GM23248 (cell line): Measurements from ENCODE around the gene RGS4.

Experiments
- EZH2 ChIP-seq: fragments of 200-600 bp; sonication (generic); IDR thresholded peaks from 2 replicates; pipeline ENCODE4 v1.6.1; 2018; ENCODE audit warnings: antibody characterized with exemption, mild to moderate bottlenecking; ENCODE audit not compliant: insufficient read depth, poor library complexity, severe bottlenecking
- EZH2phosphoT487 ChIP-seq: fragments of 200-600 bp; sonication (generic); IDR thresholded peaks from 2 replicates; pipeline ENCODE4 v1.6.1; 2018; ENCODE audit warnings: antibody characterized with exemption, moderate library complexity, mild to moderate bottlenecking, low read depth; ENCODE audit not compliant: insufficient read depth

DNA sequence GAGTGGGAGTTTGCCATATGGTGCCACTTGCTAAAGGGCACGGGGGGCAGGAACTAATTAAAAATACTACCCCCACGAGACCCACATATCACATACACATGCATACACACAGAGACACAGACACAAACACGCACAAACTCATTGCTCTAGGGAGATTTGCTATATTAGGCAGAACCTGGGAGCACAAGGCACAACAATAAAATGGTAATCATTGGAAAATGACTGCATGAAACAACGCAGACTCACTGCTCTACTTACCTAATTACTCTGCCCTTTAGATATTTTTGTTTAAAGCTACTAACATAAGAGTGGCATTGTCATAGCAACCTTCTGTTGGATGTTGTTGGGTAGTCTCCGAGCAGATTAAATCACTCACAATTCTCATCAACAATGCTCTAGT is 20.3 kb upstream of the RGS4 start:
- TF ChIP-seq EZH2 (no peak), EZH2phosphoT487 (no peak)
